ENCODE results near the gene CDC5L. TPM values are rescaled to one million over a fixed set of nuclear protein-coding genes. Genes with fewer than 3 reads are reported as not detected.

Gene CDC5L
- total and polyA plus RNA-seq, 2 of the 13 experiments (the other 11 are each of a cell fraction or from before 2014, with no cell fraction given): 11.0 to 34.2 TPM

- TF ChIP-seq MYPOP (CRISPR knock-in tag; IDR thresholded peaks at IDR 0.05) (no peak), HNF4A (CRISPR knock-in tag; IDR thresholded peaks at IDR 0.05) (peak; percentile 32; the same call in 1 of the 2 replicates)
Observed at GRCh38 chr6:44494011-44494501, 106.5 kb downstream of the CDC5L start (continued).

- Histone ChIP-seq H3K4me1 (ENCODE audit: insufficient read depth, low read length) (peaks cover 13% of the 10 kb centered on the region), H3K79me2 (ENCODE audit: insufficient read depth, low read length) (no peaks in the 10 kb centered on the region), H3K27ac (ENCODE audit: extremely low read length, insufficient read depth, low read length) (no peak overlapping the region), H4K20me1 (ENCODE audit: insufficient read depth, low read length) (no peaks in the 10 kb centered on the region), H3K9ac (ENCODE audit: insufficient read depth, low read depth, low read length) (no peak overlapping the region), H3K9me3 (ENCODE audit: low read length) (no peaks in the 10 kb centered on the region), H3K27me3 (ENCODE audit: control insufficient read depth in 1 of 2, insufficient read depth in 2 of 2, low read length in 2 of 2) (peaks cover 4 to 33% of the 10 kb centered on the region in 2 experiments; a peak in 4 of 5 replicates), H2AFZ (ENCODE audit: low read length) (no peak overlapping the region), H3K4me2 (ENCODE audit: low read depth, low read length) (no peak overlapping the region), H3K36me3 (replicated peaks in 1 of 2; ENCODE audit: control insufficient read depth in 1 of 2, insufficient read depth in 2 of 2, low read length in 2 of 2) (no peaks in the 10 kb centered on the region), H3K4me3 (replicated peaks in 1 of 3; ENCODE audit: insufficient read depth in 1 of 3, low read depth in 2 of 3, low read length in 3 of 3) (no peak overlapping the region)
- POLR2A ChIA-PET: no interaction called here
- BruUV-seq (replicated peaks): no TSS peak
- intact Hi-C loops (cut with micrococcal nuclease; ENCODE audit: unreplicated experiment) (loop anchor here (2.0 kb wide), 1 partner anchor 20 kb away; no protein-coding TSS in a partner anchor), in situ Hi-C loops (cut with HindIII; ENCODE audit: extremely low pct_ligation_motif_present, low pct_unique_long_range_greater_than_20kb) (no loop called here)
- WGBS (ENCODE audit: low lambda C conversion rate): 20% methylated on average over 16 of the region's 16 CpGs
- DNase-seq (ENCODE audit: low spot score): no peak
- no peak for ATAC-seq
- no peak for FAIRE-seq
- TF ChIP-seq, protein P1, sequence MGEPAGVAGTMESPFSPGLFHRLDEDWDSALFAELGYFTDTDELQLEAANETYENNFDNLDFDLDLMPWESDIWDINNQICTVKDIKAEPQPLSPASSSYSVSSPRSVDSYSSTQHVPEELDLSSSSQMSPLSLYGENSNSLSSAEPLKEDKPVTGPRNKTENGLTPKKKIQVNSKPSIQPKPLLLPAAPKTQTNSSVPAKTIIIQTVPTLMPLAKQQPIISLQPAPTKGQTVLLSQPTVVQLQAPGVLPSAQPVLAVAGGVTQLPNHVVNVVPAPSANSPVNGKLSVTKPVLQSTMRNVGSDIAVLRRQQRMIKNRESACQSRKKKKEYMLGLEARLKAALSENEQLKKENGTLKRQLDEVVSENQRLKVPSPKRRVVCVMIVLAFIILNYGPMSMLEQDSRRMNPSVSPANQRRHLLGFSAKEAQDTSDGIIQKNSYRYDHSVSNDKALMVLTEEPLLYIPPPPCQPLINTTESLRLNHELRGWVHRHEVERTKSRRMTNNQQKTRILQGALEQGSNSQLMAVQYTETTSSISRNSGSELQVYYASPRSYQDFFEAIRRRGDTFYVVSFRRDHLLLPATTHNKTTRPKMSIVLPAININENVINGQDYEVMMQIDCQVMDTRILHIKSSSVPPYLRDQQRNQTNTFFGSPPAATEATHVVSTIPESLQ (CRISPR knock-in tag; conservative IDR thresholded peaks at IDR 0.05): no peak
- TF ChIP-seq, protein P2, sequence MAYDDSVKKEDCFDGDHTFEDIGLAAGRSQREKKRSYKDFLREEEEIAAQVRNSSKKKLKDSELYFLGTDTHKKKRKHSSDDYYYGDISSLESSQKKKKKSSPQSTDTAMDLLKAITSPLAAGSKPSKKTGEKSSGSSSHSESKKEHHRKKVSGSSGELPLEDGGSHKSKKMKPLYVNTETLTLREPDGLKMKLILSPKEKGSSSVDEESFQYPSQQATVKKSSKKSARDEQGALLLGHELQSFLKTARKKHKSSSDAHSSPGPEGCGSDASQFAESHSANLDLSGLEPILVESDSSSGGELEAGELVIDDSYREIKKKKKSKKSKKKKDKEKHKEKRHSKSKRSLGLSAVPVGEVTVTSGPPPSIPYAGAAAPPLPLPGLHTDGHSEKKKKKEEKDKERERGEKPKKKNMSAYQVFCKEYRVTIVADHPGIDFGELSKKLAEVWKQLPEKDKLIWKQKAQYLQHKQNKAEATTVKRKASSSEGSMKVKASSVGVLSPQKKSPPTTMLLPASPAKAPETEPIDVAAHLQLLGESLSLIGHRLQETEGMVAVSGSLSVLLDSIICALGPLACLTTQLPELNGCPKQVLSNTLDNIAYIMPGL (CRISPR knock-in tag; IDR thresholded peaks at IDR 0.05; ENCODE audit: borderline replicate concordance in 1 of 2, low read depth in 1 of 2): no peak
- TF ChIP-seq RFX1 (IDR thresholded peaks at IDR 0.05) (peak; percentile 56; the same call in 1 of the 2 replicates), ZNF768 (CRISPR knock-in tag; IDR thresholded peaks at IDR 0.05) (no peak), ZNF101 (CRISPR knock-in tag; IDR thresholded peaks at IDR 0.05; ENCODE audit: borderline replicate concordance, low read depth) (no peak)
- CTCF ChIA-PET (ENCODE audit: low intra/inter-chr PET ratio, low total read pairs): interaction anchor here (1.7 kb wide), 1 partner anchor 19 kb away, joined by 15 read pairs; no protein-coding TSS in a partner anchor
Observed at GRCh38 chr6:44495036-44495901, 107.8 kb downstream of the CDC5L start.
